CD4-positive, alpha-beta T cell treated with Interleukin-6 at 100 ng/mL for 8 hours (primary cell): Measurements from ENCODE around the gene UNC80.

ENCODE experiments used
- DNase-seq: peaks from one replicate; pipeline ENCODE4 v3.0.0-alpha.2; 2020; ENCODE audit warnings: mixed read lengths, low spot score

Gene UNC80

GRCh38 chr2:209969692-209970091 lies 198.1 kb downstream of the UNC80 start:
- no peak for DNase-seq

DNA sequence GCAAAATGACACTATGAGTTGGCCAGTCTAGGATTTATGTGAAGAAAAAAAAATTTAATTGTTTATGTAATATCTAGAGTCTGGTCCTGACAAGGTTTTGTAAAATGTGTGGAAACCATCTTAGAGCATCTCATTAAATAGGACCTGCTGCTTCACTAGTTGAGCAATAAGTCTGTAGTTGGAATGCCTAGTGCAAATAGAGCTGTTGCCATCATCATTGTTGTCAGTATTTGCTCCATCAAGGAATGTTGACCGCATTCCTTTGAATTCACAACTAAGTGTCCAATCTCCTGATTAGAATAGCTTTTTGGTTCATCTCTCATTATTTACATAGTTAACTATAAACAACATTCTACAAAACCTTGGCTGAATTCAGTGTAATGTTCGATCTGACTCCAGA lies 198.6 kb downstream of the UNC80 start:
- no peak for DNase-seq

DNA sequence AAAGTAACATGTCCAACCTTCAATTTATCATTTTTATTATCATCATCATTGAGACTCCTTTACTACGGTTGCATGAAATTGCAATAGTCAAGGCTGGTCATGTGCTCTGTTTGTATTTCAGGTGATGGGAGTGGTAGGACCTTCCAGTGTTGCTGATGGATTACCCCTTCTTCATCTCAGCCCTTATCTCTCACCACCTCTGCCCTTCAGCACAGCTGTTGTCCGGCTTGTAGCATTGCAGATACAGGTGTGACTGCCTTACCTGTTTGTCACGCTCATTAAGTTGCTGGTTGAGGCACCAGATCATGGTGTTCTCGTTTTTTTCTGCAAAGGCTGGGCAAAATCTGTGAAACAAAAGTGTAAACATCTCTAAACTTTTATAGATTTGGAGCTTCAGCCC lies 199.1 kb downstream of the UNC80 start:
- no peak for DNase-seq

DNA sequence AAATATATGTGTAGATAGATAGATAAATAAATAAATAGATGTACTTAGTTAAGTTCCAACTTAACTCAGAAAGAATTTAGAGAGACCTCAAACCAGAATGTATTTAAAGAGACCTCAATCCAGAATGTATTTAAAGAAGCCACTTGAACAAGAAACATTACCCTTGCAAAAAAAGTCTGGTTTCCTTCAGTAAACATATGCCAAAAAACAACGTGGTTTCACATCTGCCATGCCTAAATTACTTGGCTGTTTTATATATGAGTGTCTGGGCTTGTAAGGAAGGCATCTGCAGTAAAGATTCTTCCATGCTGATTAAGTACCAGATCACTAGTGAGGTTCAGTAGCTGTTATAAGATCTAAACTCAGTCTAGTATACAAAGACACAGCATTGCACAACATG lies 201.7 kb downstream of the UNC80 start:
- DNase-seq = no peak

DNA sequence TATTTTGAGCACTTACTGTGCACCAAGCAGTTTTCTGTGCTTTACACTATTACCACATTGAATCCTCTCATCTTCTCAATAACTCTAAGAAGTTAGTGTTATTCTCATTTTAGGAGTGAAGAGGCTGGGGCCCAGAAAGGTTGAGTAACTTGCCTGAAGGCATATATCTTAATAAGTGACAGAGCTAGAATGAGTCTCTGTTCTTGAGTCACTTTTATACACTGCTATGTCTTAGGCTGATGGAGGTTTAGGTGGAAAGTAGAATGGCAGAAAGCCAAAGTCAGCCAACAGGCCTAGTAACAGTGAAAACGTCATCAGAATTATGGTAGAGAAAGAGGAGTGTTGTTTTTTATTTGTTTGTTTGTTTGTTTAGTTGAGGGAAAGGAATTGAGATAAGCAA lies 202.9 kb downstream of the UNC80 start:
- no peak for DNase-seq

- no peak for DNase-seq
These were observed 205.2 kb downstream of the UNC80 start for GRCh38 chr2:209976698-209977385.

DNA sequence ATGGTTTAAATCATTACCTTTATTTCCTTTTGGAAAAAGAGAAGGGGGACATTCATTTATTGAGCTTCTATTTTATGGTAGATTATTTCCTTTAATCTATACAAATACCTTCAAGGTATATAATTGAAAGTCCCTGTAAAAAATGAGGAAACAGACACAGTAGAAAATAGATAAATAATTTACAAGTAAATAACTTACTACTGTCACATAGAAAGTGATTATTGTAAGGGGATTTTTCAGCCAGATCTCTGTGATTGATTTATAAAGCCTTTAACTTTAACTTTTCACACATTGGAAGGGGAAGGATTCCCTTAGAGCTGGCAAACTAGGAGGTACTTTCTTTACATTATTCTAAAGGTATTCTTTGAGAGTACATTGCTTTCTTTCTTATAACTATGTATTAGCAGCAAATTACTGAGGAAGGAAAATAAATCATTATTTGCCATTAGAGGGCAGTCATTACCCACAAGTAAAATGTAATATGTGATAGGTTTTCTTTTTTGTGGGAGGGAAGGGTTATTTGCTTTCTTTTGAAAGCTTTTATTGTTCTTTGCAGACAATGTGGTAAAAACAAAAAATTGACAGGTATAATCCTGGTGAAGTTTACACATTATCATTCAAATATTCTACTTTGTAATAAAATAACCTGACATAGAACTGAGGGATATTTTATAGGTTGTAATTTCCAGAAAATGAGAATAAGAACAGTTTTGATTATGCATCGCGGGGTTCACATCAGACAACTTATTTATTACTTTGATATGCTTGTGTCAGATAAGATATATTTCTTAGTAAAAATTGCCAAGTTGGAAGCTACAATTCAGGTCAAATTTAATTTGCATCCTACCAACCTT lies 206.0 kb downstream of the UNC80 start:
- peak; percentile 32 for DNase-seq

DNA sequence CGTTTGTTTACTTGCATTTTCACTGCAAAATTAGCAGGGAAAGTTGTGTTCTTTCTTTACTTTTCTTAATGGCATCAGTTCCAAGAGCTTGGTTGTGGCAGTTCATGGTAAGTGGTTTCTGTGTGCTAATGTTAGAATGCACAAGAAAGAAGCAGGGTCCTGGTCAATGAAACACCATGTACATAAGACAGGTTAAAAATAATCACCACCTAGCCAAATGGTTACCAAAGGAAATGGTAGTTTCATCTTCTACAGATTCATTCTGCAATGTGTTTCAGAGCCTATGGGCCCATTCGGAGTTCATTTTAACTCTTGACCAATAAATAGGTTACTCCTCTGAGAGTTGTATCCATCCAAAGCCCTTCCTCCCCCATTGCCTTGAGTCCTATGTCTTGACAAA lies 212.7 kb downstream of the UNC80 start:
- DNase-seq = no peak

DNA sequence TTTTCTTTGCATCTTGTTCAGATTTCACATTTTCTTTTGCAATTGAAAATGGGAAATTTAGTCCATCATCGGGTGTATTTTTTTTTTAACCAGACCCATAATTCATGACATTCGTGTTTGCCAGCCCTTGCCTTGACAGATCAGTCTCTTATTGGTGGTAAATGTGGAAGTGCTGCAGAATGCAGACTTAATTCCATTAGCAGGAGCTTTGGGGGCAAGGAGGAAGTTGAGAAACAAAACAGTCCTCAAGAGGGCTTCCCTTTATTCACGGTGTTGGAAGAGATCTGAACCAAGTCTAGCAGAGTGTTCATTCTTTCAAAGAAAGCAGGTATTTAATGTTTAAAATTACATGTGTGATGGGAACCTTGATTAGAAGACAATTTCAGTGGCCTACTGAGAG lies 214.2 kb downstream of the UNC80 start:
- no peak for DNase-seq

- no peak for DNase-seq
These were observed 214.8 kb downstream of the UNC80 start for GRCh38 chr2:209986415-209986814.

DNA sequence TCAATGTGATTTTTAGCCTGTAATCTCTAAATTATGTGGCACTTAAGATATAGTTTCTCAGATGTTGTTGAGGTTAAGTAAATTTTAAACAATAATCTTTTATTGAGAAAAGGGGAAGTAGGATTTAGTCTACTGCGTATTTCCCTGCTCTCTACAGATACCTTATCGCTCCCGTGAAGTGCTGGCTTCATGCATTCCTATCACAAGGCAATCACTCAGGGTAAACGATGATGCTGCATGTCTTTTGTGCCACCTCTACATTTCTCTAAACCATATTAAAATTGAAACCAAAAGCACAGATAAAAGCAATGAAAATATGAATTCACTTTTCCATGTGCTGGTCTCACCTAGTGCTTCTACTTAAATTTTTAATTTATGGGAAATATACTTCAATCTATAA lies 216.4 kb downstream of the UNC80 start:
- DNase-seq = no peak

- DNase-seq = no peak
These were observed 219.2 kb downstream of the UNC80 start for GRCh38 chr2:209990838-209991237.

- no peak for DNase-seq
These were observed 222.3 kb downstream of the UNC80 start for GRCh38 chr2:209993968-209994367.

GRCh38 chr2:209998596-209998995 lies 227.0 kb downstream of the UNC80 start:
- no peak for DNase-seq

GRCh38 chr2:210000464-210001324 lies 229.1 kb downstream of the UNC80 start:
- no peak for DNase-seq

DNA sequence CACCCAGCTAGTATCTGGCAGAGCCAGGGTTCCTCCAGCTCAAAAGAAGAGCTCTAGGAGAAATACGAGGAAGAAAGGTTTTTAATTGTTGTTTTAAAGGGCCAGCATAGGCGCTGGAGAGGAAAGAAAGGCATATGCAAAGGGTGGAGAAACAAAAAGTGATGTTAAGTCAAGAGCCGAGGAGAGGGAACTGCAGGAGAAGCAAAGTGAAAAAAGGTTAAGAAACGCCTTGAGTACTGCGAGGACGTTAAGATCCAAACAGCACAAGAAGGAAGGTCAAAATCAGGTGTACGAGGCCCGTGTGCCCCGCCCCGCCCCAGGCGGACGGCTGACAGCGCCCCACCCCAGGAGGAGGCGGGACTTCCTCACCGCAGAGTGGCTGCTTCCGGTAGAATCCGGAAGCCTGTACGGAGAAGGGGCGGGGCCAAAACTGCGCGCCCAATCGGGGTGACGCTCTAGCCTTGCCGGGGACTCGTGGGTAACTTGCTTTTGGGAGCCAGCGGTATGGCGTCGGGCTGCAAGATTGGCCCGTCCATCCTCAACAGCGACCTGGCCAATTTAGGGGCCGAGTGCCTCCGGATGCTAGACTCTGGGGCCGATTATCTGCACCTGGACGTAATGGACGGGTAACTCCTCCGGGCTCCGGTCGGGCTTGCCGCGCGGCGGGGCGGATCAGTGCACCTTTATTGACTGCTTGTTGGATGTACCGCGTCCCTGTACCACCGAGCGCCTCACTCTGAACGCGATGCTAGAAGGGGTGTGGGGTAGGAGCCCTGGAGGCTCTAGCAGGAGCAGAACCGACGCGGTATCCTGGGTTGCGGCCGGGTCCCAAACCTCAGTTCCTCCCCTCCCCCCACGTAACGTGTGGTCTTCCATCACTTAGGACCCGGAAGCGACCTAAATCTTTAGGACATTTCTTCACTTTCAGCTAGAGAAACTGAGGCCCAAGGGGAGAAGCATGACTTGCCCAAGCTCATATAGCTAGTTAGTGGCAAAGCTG lies 230.8 kb downstream of the UNC80 start, which contains the start of gene RPE:
Gene RPE, plus strand, starts transcription at position 481 of the 1,000 bp plus-strand sequence. Its CDS starts 24 bp downstream, at position 505.
- DNase-seq = peak; percentile 96

DNA sequence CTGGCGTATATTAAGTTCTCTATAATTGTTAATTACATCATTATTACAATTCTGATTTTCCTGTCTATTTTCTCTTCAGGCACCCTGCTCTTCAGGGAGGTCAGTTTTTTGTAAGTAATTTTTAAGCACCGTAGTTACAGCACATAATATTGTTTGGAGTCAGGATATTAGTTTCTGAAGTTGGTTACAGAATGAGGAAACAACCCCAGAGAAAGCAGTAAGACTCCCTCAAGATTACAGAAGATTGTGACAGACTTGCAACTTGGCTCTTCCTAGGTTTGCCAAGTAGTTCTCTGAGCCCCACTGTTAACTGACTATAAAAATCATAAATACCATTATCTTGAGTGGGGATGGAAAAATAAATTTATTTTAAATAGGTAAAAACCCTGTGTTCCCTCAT lies 231.7 kb downstream of the UNC80 start:
- no peak for DNase-seq

DNA sequence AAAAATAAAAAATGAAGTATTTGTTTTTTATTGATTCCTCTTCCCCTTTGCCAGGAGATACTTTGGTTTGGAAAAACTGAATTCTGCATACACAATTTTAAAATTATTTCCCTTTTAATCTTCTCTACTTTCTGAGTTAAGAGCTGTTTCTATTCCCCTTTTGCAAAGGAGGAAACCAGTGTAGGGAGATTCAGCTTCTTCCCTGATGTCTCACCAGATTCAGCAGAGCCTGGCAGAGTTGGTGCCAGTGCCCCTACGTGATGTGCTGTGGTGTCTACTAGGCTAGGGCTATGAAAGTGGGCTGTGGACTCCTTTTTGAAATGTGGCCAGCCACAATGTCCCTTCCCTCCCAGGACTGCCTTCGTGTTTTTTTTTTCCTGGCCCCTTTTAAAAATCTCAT lies 233.2 kb downstream of the UNC80 start:
- no peak for DNase-seq

GRCh38 chr2:210007895-210008294 lies 236.3 kb downstream of the UNC80 start:
- DNase-seq = no peak

- no peak for DNase-seq
These were observed 237.5 kb downstream of the UNC80 start for GRCh38 chr2:210009126-210009525.

GRCh38 chr2:210009896-210010295 lies 238.3 kb downstream of the UNC80 start:
- no peak for DNase-seq
